GM19035 (cell line): ENCODE data around the gene TMEM101.
"Not testable (repeated sequence)": the region's sequence is repeated elsewhere in the genome, so short reads cannot be mapped to it uniquely, and the experiment has no call there.

ENCODE experiments used
- ATAC-seq: cut with Tn5 transposase; IDR thresholded peaks from one replicate; pipeline ENCODE4 v1.9.1; 2021; ENCODE audit not compliant: unreplicated experiment

The TMEM101 gene

GRCh38 chr17:44014437-44015172 lies at the start of gene TMEM101:
TMEM101 (minus strand) TSS chr17:44014963; CDS start chr17:44014952, 11 bp downstream.
- ATAC-seq = peak; percentile 82

GRCh38 chr17:44063704-44064639 lies 49.2 kb upstream of the TMEM101 start:
- no peak for ATAC-seq

GRCh38 chr17:44062871-44063270 lies 48.1 kb upstream of the TMEM101 start:
- no peak for ATAC-seq

- ATAC-seq = no peak
These were observed 46.7 kb upstream of the TMEM101 start for GRCh38 chr17:44061446-44061845.

- ATAC-seq = no peak
These were observed 44.5 kb upstream of the TMEM101 start for GRCh38 chr17:44059101-44059892.

- ATAC-seq = no peak
These were observed 38.5 kb upstream of the TMEM101 start for GRCh38 chr17:44053125-44053872.

GRCh38 chr17:44049294-44050060 lies 34.7 kb upstream of the TMEM101 start:
- no peak for ATAC-seq

- not testable (repeated sequence) for ATAC-seq
These were observed 32.1 kb upstream of the TMEM101 start for GRCh38 chr17:44046893-44047292.

- ATAC-seq = no peak
These were observed 30.7 kb upstream of the TMEM101 start for GRCh38 chr17:44045486-44045885.

GRCh38 chr17:44044071-44044470 lies 29.3 kb upstream of the TMEM101 start:
- no peak for ATAC-seq

GRCh38 chr17:44043272-44043696 lies 28.5 kb upstream of the TMEM101 start:
- no peak for ATAC-seq

- no peak for ATAC-seq
These were observed 25.3 kb upstream of the TMEM101 start for GRCh38 chr17:44039829-44040635.

GRCh38 chr17:44038604-44039011 lies 23.8 kb upstream of the TMEM101 start:
- no peak for ATAC-seq

- ATAC-seq = no peak
These were observed 22.7 kb upstream of the TMEM101 start for GRCh38 chr17:44037471-44037870.

GRCh38 chr17:44034688-44035087 lies 19.9 kb upstream of the TMEM101 start:
- ATAC-seq = not testable (repeated sequence)

GRCh38 chr17:44033861-44034408 lies 19.2 kb upstream of the TMEM101 start:
- ATAC-seq = no peak

- no peak for ATAC-seq
These were observed 15.7 kb upstream of the TMEM101 start for GRCh38 chr17:44030482-44030881.

GRCh38 chr17:44029736-44030135 lies 15.0 kb upstream of the TMEM101 start:
- ATAC-seq = no peak
